Measurements from ENCODE around the gene TFRC.
"Not testable (repeated sequence)": the region's sequence is repeated elsewhere in the genome, so short reads cannot be mapped to it uniquely, and the experiment has no call there.

Gene TFRC

GRCh38 chr3:196002721-196003120, 79.2 kb downstream of the TFRC start:
- not testable (repeated sequence) for DNase-seq

GRCh38 chr3:196001240-196001639, 80.7 kb downstream of the TFRC start:
- not testable (repeated sequence) for DNase-seq

GRCh38 chr3:196000360-196000950, 81.4 kb downstream of the TFRC start:
- DNase-seq: not testable (repeated sequence)

GRCh38 chr3:195999896-196000295, 82.0 kb downstream of the TFRC start:
- DNase-seq: no peak
